ENCODE data around the gene CMPK2.

GRCh38 chr2:6834163-6834562 is 31.5 kb downstream of the CMPK2 start:
- TF ChIP-seq EP300 (IDR thresholded peaks at IDR 0.05) = no peak
- no peak for TF ChIP-seq CTCF (IDR thresholded peaks at IDR 0.05)
- TF ChIP-seq POLR2A (IDR thresholded peaks at IDR 0.05) = no peak
- no peak for TF ChIP-seq POLR2AphosphoS5 (IDR thresholded peaks at IDR 0.05)
